Amygdala (tissue), 56 donors: ENCODE results near the gene IGLON5.

Source experiments
- DNase-seq, 56 donors: peaks; one replicate each; lab custom pipeline; 2025; lab: John Stamatoyannopoulos, UW

Gene IGLON5

GRCh38 chr19:51311351-51312257 is at the start of gene IGLON5:
IGLON5 (plus strand) TSS chr19:51311644; CDS start chr19:51311848, 204 bp downstream.
- DNase-seq, result peak in 17 of 56 donors; percentile 7 to 71 (median 19)

- no peak for DNase-seq
Measured at GRCh38 chr19:51263808-51264207, 47.6 kb upstream of the IGLON5 start.

GRCh38 chr19:51271067-51271466 is 40.4 kb upstream of the IGLON5 start:
- peak in 2 of 56 donors; percentile 15 to 18 for DNase-seq

- DNase-seq, result no peak
Measured at GRCh38 chr19:51272183-51272810, 39.1 kb upstream of the IGLON5 start.

GRCh38 chr19:51274049-51274770 is 37.2 kb upstream of the IGLON5 start:
- DNase-seq, result no peak

GRCh38 chr19:51277112-51277511 is 34.3 kb upstream of the IGLON5 start:
- DNase-seq, result no peak

- no peak for DNase-seq
Measured at GRCh38 chr19:51282335-51282734, 29.1 kb upstream of the IGLON5 start.

GRCh38 chr19:51285682-51286081 is 25.8 kb upstream of the IGLON5 start:
- no peak for DNase-seq

- no peak for DNase-seq
Measured at GRCh38 chr19:51289635-51290034, 21.8 kb upstream of the IGLON5 start.

- peak in 1 of 56 donors; percentile 7 for DNase-seq
Measured at GRCh38 chr19:51292971-51293370, 18.5 kb upstream of the IGLON5 start.

- DNase-seq, result no peak
Measured at GRCh38 chr19:51293571-51294210, 17.8 kb upstream of the IGLON5 start.

- no peak for DNase-seq
Measured at GRCh38 chr19:51294211-51294976, 17.1 kb upstream of the IGLON5 start.

- no peak for DNase-seq
Measured at GRCh38 chr19:51294977-51295375, 16.5 kb upstream of the IGLON5 start.

- DNase-seq, result no peak
Measured at GRCh38 chr19:51295382-51296126, 15.9 kb upstream of the IGLON5 start.

GRCh38 chr19:51296336-51297093 is 14.9 kb upstream of the IGLON5 start:
- no peak for DNase-seq

- DNase-seq, result no peak
Measured at GRCh38 chr19:51297406-51297805, 14.0 kb upstream of the IGLON5 start.

- no peak for DNase-seq
Measured at GRCh38 chr19:51301266-51301665, 10.2 kb upstream of the IGLON5 start.

GRCh38 chr19:51305479-51305878 is 6.0 kb upstream of the IGLON5 start:
- no peak for DNase-seq
